ENCODE data around the gene PRR15L.

DNA sequence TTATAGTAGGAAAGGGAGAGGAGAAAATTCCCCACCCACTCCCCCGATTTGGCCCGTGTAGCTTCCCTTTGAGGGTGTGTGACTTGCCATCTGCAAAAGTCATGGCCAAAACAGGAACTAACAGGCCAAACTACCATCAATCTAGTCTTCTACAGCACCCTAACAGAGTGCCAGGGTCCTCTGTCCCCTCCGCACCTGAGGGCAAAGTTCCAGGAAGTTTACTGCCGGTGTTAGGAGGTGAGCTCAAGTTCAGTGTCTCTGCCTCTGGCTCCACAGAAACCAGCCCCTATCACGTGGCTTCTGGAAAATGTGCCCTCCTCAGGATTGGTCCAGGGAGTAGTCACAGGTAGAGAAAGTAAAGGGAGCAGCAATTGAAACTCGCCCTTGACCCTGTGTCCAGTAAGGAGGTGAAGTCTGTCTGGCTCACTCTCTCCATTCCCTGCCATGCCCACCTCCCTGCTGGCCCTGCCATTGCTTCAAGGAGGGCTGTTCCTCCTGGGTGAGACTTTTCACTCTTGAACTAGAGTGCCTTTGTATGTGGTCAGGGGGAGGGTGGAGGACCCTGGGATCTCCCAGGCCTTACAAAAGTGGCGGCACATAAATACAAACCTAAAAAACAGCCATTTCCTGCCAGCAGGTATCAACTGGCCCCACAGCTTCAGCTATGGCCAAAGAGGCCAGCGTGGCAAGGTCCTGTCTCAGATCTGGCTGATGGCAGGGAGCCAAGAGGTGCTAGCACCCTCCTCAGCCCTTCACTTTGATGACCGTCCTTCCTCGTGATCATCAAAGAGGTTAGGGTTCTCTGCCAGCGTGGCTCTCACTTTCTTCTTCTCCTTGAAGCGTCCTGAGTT lies 5.3 kb downstream of the PRR15L start:
- no peak for TF ChIP-seq CTCF (IDR thresholded peaks at IDR 0.05; ENCODE audit: poor library complexity)
- no peak for TF ChIP-seq EZH2 (IDR thresholded peaks at IDR 0.05; ENCODE audit: borderline replicate concordance)
- no peak for TF ChIP-seq EZH2phosphoT487 (IDR thresholded peaks at IDR 0.05; ENCODE audit: low read depth, severe bottlenecking, unreplicated experiment)
